ENCODE results near the gene PRIMPOL. TPM values are rescaled to one million over a fixed set of nuclear protein-coding genes. Genes with fewer than 3 reads are reported as not detected.

PRIMPOL gene
- total RNA-seq, 1 experiment from 2014 or later, result 7.9 TPM

DNA sequence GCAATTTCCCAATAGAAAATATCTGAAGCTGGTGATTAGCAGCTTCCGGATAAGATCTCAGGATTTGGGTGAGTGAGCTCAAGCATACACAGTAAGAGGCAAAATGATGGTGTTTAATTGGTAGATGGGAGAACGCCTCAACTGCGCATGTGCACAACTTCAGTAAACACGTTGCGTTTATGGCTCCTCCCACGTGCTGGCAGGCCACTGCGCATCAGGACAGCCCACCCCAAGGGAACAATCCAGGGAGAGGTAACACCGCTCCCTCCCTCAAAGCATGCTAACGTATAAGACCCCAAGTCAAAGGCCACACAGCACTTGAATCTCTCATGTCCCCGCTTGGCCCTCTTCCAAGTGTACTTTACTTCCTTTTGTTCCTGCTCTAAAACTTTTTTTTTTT is 94.7 kb downstream of the PRIMPOL start:
- no peak overlapping the region for H3K4me3 Mint-ChIP-seq (ENCODE audit: unreplicated experiment)
- peaks cover 10% of the 10 kb centered on the region for H3K9me3 Mint-ChIP-seq (ENCODE audit: unreplicated experiment)
- DNase-seq, result no peak
- Histone ChIP-seq H3K4me3 (ENCODE audit: low read depth, low read length) (no peak overlapping the region), H3K9me3 (0 out of 2 replicates have a peak, but pooled peaks cover 4% of the 10 kb centered on the region), H3K4me1 (peaks cover 38% of the 10 kb centered on the region), H3K36me3 (ENCODE audit: control insufficient read depth, insufficient read depth, low read length) (no peaks in the 10 kb centered on the region), H3K27me3 (replicated peaks; ENCODE audit: control insufficient read depth, insufficient read depth, low read length) (no peaks in the 10 kb centered on the region)
- intact Hi-C loops (cut with micrococcal nuclease; ENCODE audit: unreplicated experiment), result loop anchor here (10.0 kb wide), 1 partner anchor 161 kb away; no protein-coding TSS in a partner anchor
- H3K36me3 Mint-ChIP-seq (ENCODE audit: insufficient read depth, unreplicated experiment), result peaks cover 7% of the 10 kb centered on the region
- no peaks in the 10 kb centered on the region for H3K27me3 Mint-ChIP-seq (ENCODE audit: insufficient read depth, unreplicated experiment)
- CTCF ChIA-PET, result no interaction called here
- TF ChIP-seq, protein P1, sequence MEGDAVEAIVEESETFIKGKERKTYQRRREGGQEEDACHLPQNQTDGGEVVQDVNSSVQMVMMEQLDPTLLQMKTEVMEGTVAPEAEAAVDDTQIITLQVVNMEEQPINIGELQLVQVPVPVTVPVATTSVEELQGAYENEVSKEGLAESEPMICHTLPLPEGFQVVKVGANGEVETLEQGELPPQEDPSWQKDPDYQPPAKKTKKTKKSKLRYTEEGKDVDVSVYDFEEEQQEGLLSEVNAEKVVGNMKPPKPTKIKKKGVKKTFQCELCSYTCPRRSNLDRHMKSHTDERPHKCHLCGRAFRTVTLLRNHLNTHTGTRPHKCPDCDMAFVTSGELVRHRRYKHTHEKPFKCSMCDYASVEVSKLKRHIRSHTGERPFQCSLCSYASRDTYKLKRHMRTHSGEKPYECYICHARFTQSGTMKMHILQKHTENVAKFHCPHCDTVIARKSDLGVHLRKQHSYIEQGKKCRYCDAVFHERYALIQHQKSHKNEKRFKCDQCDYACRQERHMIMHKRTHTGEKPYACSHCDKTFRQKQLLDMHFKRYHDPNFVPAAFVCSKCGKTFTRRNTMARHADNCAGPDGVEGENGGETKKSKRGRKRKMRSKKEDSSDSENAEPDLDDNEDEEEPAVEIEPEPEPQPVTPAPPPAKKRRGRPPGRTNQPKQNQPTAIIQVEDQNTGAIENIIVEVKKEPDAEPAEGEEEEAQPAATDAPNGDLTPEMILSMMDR (IDR thresholded peaks at IDR 0.05; ENCODE audit: insufficient read depth in 1 of 2, low read depth in 1 of 2, low read length in 1 of 2, severe bottlenecking in 1 of 2, unreplicated experiment in 1 of 2), result no peak
- POLR2A ChIA-PET, result interaction anchor here (0.6 kb wide), 1 partner anchor 66 kb away, joined by 3 read pairs; no protein-coding TSS in a partner anchor
- H3K4me1 Mint-ChIP-seq (ENCODE audit: low read depth, unreplicated experiment), result peaks cover 30% of the 10 kb centered on the region
- H3K27ac Mint-ChIP-seq (ENCODE audit: unreplicated experiment), result peak overlapping the region; percentile 57
- no TSS peak for BruUV-seq (replicated peaks)

Other genes with a start within 250 kb of the PRIMPOL start
- 9.2 and 11.5 TPM in 2 replicates for gene IRF2, start 175.2 kb upstream of the PRIMPOL start, total RNA-seq (2022)
- 34.1 and 34.5 TPM in 2 replicates for gene CASP3, start 291 bp upstream of the PRIMPOL start, total RNA-seq (2022)
- 42.8 and 52.0 TPM in 2 replicates for gene CENPU, start 84.4 kb downstream of the PRIMPOL start, total RNA-seq (2022)
- 76.3 and 100 TPM in 2 replicates for gene ACSL1, start 176.2 kb downstream of the PRIMPOL start, total RNA-seq (2022)